Measurements from ENCODE around the gene KDM1A.

Gene KDM1A

DNA sequence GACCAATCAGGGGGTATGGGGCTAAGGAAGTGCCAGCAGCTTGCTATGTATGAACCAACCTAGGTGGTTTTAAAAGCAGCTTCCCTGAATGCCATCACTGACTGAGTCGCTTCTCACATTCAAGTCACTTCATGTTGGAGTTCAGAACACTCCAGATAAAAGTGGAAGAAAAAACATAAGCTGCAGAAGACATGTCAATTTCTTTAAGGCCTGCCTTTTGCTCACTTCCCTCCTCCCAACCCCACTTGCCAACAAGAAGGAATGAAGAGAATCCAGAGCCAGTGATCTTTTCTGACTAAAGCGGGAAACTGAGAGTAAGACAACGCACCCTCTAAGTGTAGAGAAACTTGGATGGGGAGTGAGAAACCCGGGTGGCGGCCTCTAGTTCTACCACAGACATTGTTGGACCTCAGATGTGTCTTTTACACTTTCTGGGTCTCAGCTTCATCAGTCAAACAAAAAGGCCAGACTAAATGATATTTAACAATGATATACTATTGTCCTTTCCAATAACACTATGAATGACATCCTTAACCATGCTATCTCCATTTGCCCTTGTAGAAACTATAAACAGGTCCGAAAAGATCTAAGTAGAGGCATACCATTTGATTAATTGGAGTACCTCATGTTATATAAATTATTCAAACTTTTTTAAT, 95.3 kb downstream of the KDM1A start:
- DNase-seq, result no peak

DNA sequence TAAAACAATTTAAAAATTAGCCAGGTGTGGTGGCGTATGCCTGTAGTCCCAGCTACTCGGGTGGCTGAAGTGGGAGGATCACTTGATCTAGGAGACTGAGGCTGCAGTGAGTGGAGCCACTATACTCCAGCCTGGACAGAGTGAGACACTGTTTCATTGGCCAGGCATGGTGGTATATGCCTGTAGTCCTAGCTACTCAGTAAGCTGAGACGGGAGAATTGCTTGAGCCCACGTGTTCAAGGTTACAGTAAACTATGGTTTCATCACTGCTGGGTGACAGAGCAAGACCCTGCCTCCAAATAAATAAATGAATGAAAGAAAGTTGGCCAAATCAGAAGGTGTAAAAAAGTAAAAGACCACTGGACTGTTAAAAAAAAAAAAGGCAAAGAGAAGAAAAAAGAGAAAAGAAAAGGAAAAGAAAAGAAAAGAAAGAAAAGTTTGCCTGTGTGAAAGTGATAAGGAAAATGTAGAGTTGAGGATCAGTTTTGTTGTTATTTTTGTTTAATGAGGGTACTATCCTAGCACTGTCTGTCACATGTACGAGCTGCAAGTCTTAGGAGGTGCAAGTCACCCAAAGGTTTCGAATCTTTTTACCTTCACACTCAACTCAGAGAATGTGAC, 97.1 kb downstream of the KDM1A start:
- no peak for DNase-seq

DNA sequence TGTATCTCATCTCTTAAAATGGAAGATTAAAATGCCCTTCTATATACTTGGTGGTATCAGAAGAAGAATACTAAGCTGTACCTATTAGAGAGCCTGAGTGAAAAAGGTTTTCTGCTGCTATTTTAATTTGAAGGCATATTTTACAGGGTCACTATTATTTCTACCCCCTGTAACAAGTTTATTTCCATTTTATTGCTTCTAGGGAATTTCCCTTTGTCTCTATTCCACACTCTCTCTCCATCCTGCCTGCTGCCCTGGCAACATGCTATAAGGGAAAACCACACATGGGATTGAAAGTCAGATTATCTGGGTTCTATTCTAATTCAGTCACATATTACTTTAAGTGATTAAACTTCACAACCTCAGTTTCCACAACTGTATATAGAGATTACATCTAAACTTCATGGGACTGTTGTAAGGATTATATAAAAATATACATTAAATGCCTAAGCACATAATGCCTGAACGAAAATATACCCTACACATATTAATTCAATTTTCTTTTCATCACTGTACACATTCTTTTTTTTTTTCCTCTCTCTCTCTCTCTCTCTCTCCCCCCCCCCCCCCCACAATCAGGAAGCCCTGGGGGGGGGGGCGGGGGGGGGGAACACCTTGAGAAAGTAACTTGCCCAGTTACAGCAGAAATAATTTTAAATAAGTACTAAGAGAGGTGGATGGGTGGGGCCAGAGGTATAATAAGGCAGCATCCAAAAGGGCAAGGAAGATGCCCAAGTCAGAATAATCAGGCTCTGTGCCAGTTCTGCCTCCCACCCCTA, 97.8 kb downstream of the KDM1A start:
- DNase-seq, result no peak

- no peak for DNase-seq
Measured at GRCh38 chr1:23118407-23118806, 99.1 kb downstream of the KDM1A start.

DNA sequence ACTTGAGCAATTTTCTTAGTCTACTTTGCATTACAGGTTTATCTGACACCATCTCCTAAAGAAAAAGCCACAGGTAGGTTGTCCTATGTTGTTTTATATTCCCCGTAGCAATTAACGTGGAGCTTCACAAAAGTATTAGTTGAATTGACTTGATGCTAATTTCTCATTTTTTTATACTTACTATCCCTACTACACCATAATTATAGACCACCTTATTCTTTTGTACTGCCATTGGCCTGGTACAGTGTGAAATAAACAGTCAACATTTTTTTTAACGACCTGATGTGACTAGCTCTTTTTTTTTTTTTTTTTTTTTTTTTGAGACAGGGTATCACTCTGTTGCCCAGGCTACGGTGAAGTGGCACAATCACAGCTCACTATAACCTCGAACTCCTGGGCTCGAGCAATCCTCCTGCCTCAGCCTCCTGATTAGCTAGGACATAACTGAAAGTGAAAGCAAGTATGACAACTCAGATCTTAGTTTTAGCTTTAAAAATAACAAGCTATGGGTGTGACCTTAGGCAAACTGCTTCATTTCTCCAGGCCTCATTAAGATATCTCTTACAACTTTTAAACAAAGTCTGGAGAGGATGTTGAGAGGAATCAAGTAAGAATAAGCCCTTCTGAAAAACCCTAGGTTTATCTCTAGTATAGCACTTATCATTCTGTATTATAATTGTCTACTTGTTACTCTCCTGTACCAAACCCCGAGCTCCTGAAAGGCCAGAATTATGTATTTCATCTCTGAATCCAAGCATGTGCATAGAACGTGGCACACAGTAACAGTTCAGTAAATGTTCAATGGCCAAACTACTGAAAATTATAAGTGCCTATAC, 99.9 kb downstream of the KDM1A start:
- DNase-seq, result no peak

- DNase-seq, result no peak
Measured at GRCh38 chr1:23120383-23120782, 101.1 kb downstream of the KDM1A start.

- no peak for DNase-seq
Measured at GRCh38 chr1:23122023-23122748, 102.9 kb downstream of the KDM1A start.

GRCh38 chr1:23122796-23123195, 103.5 kb downstream of the KDM1A start:
- DNase-seq, result no peak

DNA sequence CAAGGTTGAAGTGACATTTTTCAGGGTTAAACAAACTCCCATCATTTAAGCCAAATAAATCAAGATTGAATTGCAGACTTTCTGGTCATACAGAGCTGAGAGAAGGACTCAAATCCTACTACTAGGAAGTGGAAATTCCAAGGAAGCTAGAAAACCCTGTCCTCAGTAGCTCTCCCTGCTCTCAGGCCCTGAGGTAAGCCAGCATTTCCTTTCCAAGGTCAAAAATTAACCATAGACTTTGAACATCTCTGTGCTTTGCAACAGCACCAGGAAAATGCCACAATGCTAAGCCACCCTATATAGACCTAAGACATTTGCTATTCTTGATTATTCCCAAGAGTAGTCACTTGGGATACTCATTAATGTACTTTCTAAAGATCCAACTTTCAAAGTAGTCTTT, 104.3 kb downstream of the KDM1A start:
- no peak for DNase-seq

DNA sequence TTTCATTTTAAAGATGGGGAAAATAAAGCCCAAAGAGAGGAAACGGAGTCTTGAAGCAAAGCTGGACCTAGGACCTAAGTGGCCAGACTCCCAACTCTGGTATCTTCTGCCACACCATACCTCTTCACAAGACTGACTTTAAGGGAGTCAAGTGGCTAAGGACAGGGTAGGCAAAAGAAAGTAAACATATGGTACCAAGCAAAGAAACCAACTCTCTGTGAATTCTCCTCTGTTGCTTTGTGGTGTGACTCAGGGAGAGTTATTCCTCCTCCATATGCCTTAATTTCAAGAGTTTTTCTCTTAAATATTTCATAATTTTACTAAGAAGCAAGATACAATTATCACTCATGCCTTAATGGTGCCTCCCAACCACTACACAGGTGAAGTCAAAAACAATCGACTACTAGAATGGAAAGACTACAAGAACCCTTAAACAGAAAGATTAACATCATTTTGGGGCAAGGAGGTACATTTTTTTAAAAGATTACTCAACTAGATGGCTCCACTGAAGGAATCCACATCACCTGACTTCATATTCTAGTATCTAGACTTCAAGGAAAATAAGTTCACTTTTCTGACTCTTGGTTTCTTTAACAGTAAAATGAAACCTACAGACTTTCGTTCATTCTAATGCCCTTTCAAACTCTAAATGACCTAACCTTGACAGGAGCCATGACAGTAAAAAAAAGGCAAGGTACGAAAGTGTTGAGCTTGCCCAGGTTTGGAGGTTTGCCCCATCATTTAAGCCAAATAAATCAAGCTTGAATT, 105.2 kb downstream of the KDM1A start:
- DNase-seq, result no peak

DNA sequence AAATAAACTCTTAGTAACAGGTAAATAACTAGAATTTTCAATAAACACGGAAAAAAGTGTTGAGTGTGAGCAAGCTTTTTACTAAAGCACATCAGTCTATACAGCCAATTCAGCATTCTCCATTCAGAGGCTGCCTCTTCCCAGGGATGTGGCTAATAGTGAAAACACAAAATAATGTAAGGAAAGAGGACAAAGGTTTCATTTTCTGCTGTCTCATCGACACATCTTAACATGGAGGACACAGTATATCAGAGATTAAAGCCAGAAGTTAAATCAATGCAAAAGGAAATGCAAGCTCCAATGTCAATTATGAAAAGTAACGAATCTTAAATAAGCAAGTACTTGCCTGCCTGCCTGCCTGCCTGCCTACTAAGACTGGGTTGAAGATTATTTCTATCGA, 106.2 kb downstream of the KDM1A start:
- no peak for DNase-seq

DNA sequence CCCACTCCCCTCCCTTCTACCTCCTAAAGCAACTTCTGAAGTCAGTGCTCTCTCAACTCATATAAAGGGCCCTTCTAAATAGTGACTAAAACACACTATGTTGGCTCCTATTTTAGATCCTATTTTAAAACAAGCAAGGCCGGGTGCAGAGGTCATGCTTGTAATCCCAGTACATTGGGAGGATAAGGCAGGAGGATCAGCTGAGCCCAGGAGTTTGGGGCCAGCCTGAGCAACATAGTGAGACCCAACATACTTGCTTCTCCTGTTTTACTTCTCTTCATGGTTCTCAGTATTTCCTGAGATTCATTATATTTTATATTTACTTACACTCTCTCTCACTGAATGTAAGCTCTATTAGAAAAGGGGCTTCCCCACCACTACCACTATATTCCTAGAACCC, 106.9 kb downstream of the KDM1A start:
- DNase-seq, result no peak

DNA sequence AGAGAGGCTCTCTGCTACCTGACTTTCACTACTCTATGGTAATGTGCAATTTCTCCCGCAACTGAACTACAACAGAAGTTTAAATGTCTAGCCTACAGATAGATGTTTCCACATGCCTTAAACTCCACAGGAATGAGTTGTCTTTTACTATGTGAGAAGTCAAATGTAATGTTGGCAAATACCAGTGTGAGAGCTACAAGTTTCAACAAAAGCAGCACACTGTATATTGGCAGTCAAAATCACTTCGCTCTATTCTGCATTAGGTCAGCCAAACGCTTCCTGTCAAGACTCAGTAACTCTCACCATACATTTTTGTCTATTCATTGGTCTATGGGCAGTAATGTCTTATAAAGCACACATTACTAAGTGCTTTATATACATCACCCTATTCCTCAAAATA, 107.5 kb downstream of the KDM1A start:
- no peak for DNase-seq

DNA sequence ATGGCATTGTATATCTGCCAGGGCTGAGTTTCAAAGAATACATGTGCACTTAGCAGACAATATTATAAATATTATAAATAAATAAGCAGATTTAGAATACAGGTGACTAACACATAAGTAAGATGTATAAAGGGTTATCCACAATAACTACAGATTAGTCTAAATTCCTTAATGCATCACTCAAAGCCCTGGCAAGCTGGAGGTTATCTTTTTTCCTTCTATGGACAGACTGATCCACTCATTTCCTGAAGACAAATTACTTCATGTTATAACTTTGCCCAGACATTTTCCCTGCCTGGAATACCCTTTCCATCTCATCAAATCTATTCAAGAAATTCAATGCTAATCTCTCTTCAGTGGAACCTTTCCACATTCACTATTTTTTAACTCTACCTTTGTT, 110.6 kb downstream of the KDM1A start:
- DNase-seq, result no peak

DNA sequence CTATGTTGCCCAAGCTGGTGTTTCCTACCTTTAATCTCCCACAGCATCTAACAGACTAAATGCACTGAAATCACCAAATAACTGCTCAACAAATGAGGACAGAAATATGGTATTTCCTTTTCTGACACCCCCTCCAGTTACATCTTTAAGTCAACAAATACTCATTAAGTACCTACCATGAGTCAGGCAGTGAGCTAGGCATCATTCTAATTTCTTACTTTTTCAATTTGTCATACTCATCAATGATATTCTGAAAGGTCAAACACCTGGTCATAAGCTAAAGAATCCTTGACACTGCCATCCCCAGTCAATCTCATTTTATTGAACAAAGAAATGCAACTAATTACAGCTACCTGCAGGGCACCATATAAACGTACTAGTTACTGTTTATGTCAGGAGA, 112.8 kb downstream of the KDM1A start:
- no peak for DNase-seq

All from NCI-H2227 treated with DMSO at 0.1 percent for 48 hours (cell line).